ENCODE data around the gene APOLD1. TPM values are rescaled to one million over a fixed set of nuclear protein-coding genes. Genes with fewer than 3 reads are reported as not detected.

The APOLD1 gene
- total RNA-seq, 1 donor from 2014 or later = 22.0 TPM

- intact Hi-C loops (cut with micrococcal nuclease) = no loop called here
- H3K27ac ChIP-seq (replicated peaks) = peak overlapping the region; percentile 58
- no peaks in the 10 kb centered on the region for H3K36me3 ChIP-seq
- peaks cover 57% of the 10 kb centered on the region for H3K4me1 ChIP-seq
- H3K9me3 ChIP-seq (replicated peaks) = no peaks in the 10 kb centered on the region
- peak overlapping the region; percentile 51 for H3K4me3 ChIP-seq
- DNase-seq = no peak
- TF ChIP-seq CTCF (IDR thresholded peaks at IDR 0.05; ENCODE audit: borderline replicate concordance) = no peak
- no peaks in the 10 kb centered on the region for H3K27me3 ChIP-seq (ENCODE audit: low read depth)
Measured at GRCh38 chr12:12792421-12792820, 7.0 kb downstream of the APOLD1 start.

GRCh38 chr12:12794686-12795085 is 9.2 kb downstream of the APOLD1 start:
- TF ChIP-seq CTCF (IDR thresholded peaks at IDR 0.05; ENCODE audit: borderline replicate concordance) = no peak
- H3K27ac ChIP-seq (replicated peaks) = no peak overlapping the region
- H3K4me3 ChIP-seq = no peak overlapping the region
- intact Hi-C loops (cut with micrococcal nuclease) = no loop called here
- H3K9me3 ChIP-seq (replicated peaks) = no peaks in the 10 kb centered on the region
- H3K27me3 ChIP-seq (ENCODE audit: low read depth) = no peaks in the 10 kb centered on the region
- H3K36me3 ChIP-seq = no peaks in the 10 kb centered on the region
- peaks cover 34% of the 10 kb centered on the region for H3K4me1 ChIP-seq
- no peak for DNase-seq

- no peak for TF ChIP-seq CTCF (IDR thresholded peaks at IDR 0.05; ENCODE audit: borderline replicate concordance)
- Histone ChIP-seq H3K27ac (replicated peaks) (no peak overlapping the region), H3K27me3 (ENCODE audit: low read depth) (no peaks in the 10 kb centered on the region), H3K36me3 (no peaks in the 10 kb centered on the region), H3K9me3 (replicated peaks) (no peaks in the 10 kb centered on the region), H3K4me3 (no peak overlapping the region), H3K4me1 (peaks cover 19% of the 10 kb centered on the region)
- intact Hi-C loops (cut with micrococcal nuclease) = no loop called here
- no peak for DNase-seq
Measured at GRCh38 chr12:12796171-12796570, 10.7 kb downstream of the APOLD1 start.

- Histone ChIP-seq H3K4me3 (no peak overlapping the region), H3K9me3 (replicated peaks) (no peaks in the 10 kb centered on the region), H3K4me1 (peaks cover 9% of the 10 kb centered on the region), H3K27ac (replicated peaks) (no peak overlapping the region), H3K36me3 (no peaks in the 10 kb centered on the region), H3K27me3 (ENCODE audit: low read depth) (no peaks in the 10 kb centered on the region)
- TF ChIP-seq CTCF (IDR thresholded peaks at IDR 0.05; ENCODE audit: borderline replicate concordance) = no peak
- intact Hi-C loops (cut with micrococcal nuclease) = no loop called here
- DNase-seq = no peak
Measured at GRCh38 chr12:12796928-12797793, 11.7 kb downstream of the APOLD1 start.

GRCh38 chr12:12797794-12798152 is 12.3 kb downstream of the APOLD1 start:
- Histone ChIP-seq H3K4me3 (no peak overlapping the region), H3K4me1 (peaks cover 5% of the 10 kb centered on the region), H3K36me3 (no peaks in the 10 kb centered on the region), H3K27ac (replicated peaks) (no peak overlapping the region), H3K27me3 (ENCODE audit: low read depth) (no peaks in the 10 kb centered on the region), H3K9me3 (replicated peaks) (no peaks in the 10 kb centered on the region)
- intact Hi-C loops (cut with micrococcal nuclease) = no loop called here
- no peak for DNase-seq
- TF ChIP-seq CTCF (IDR thresholded peaks at IDR 0.05; ENCODE audit: borderline replicate concordance) = no peak

Measured in left ventricle myocardium inferior (tissue), 1 donor.